ENCODE measurements around the gene C22orf39. TPM values are rescaled to one million over a fixed set of nuclear protein-coding genes. Genes with fewer than 3 reads are reported as not detected.

The C22orf39 gene
- total RNA-seq, 1 experiment from 2014 or later = 26.5 TPM

DNA sequence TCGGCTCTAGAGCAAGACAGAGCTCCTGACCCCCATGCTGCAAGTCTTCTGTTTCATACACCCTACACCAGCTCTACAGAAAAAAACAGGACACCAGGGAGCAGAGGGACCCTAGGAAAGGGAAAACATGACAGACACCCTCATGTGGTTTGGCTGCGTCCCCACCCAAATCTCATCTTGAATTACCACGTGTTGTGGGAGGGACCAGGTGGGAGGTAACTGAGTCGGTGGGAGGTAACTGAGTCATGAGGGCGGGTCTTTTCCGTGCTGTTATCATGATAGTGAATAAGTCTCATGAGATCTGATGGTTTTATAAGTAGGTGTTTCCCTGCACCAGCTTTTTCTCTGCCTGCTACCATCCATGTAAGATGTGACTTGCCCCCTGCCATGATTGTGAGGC lies 6.6 kb upstream of the C22orf39 start:
- POLR2A ChIA-PET = no interaction called here
- Mint-ChIP-seq H3K4me1 (0 out of 2 replicates have a peak, but pooled peaks cover 4% of the 10 kb centered on the region), H3K27me3 (ENCODE audit: low read depth) (no peaks in the 10 kb centered on the region), H3K4me3 (no peak overlapping the region), H3K36me3 (peaks cover 59% of the 10 kb centered on the region), H3K27ac (no peak overlapping the region), H3K9me3 (no peaks in the 10 kb centered on the region)
- CTCF ChIA-PET = no interaction called here
- ATAC-seq (no peak), DNase-seq (ENCODE audit: low spot score) (no peak)
- no peak for TF ChIP-seq MYBL2 (CRISPR knock-in tag; IDR thresholded peaks at IDR 0.05)
- TF ChIP-seq, protein P1, sequence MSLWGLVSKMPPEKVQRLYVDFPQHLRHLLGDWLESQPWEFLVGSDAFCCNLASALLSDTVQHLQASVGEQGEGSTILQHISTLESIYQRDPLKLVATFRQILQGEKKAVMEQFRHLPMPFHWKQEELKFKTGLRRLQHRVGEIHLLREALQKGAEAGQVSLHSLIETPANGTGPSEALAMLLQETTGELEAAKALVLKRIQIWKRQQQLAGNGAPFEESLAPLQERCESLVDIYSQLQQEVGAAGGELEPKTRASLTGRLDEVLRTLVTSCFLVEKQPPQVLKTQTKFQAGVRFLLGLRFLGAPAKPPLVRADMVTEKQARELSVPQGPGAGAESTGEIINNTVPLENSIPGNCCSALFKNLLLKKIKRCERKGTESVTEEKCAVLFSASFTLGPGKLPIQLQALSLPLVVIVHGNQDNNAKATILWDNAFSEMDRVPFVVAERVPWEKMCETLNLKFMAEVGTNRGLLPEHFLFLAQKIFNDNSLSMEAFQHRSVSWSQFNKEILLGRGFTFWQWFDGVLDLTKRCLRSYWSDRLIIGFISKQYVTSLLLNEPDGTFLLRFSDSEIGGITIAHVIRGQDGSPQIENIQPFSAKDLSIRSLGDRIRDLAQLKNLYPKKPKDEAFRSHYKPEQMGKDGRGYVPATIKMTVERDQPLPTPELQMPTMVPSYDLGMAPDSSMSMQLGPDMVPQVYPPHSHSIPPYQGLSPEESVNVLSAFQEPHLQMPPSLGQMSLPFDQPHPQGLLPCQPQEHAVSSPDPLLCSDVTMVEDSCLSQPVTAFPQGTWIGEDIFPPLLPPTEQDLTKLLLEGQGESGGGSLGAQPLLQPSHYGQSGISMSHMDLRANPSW (CRISPR knock-in tag; conservative IDR thresholded peaks at IDR 0.05; ENCODE audit: low read depth) = no peak
- TF ChIP-seq, protein P2, sequence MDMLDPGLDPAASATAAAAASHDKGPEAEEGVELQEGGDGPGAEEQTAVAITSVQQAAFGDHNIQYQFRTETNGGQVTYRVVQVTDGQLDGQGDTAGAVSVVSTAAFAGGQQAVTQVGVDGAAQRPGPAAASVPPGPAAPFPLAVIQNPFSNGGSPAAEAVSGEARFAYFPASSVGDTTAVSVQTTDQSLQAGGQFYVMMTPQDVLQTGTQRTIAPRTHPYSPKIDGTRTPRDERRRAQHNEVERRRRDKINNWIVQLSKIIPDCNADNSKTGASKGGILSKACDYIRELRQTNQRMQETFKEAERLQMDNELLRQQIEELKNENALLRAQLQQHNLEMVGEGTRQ (CRISPR knock-in tag; IDR thresholded peaks at IDR 0.05) = no peak
- TF ChIP-seq TP53 (CRISPR knock-in tag; IDR thresholded peaks at IDR 0.05) = no peak
- TF ChIP-seq, protein P3, sequence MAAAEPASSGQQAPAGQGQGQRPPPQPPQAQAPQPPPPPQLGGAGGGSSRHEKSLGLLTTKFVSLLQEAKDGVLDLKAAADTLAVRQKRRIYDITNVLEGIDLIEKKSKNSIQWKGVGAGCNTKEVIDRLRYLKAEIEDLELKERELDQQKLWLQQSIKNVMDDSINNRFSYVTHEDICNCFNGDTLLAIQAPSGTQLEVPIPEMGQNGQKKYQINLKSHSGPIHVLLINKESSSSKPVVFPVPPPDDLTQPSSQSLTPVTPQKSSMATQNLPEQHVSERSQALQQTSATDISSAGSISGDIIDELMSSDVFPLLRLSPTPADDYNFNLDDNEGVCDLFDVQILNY (CRISPR knock-in tag; IDR thresholded peaks at IDR 0.05) = no peak
- TF ChIP-seq NFE2L1 (CRISPR knock-in tag; IDR thresholded peaks at IDR 0.05) = no peak
- no peak for TF ChIP-seq CREB1 (CRISPR knock-in tag; IDR thresholded peaks at IDR 0.05)
- TF ChIP-seq, protein P4, sequence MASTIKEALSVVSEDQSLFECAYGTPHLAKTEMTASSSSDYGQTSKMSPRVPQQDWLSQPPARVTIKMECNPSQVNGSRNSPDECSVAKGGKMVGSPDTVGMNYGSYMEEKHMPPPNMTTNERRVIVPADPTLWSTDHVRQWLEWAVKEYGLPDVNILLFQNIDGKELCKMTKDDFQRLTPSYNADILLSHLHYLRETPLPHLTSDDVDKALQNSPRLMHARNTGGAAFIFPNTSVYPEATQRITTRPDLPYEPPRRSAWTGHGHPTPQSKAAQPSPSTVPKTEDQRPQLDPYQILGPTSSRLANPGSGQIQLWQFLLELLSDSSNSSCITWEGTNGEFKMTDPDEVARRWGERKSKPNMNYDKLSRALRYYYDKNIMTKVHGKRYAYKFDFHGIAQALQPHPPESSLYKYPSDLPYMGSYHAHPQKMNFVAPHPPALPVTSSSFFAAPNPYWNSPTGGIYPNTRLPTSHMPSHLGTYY (CRISPR knock-in tag; IDR thresholded peaks at IDR 0.05) = no peak
- no peak for TF ChIP-seq ZNF138 (CRISPR knock-in tag; conservative IDR thresholded peaks at IDR 0.05)
- no peak for TF ChIP-seq FOXK1 (CRISPR knock-in tag; IDR thresholded peaks at IDR 0.05)
- TF ChIP-seq ETV6 (CRISPR knock-in tag; IDR thresholded peaks at IDR 0.05) = no peak
- TF ChIP-seq ATF1 (CRISPR knock-in tag; IDR thresholded peaks at IDR 0.05) = no peak
- TF ChIP-seq ZNF317 (CRISPR knock-in tag; IDR thresholded peaks at IDR 0.05; ENCODE audit: borderline replicate concordance, low read depth) = no peak
- no peak for TF ChIP-seq GABPB1 (CRISPR knock-in tag; IDR thresholded peaks at IDR 0.05)
- TF ChIP-seq PRRX2 (CRISPR knock-in tag; IDR thresholded peaks at IDR 0.05) = no peak

DNA sequence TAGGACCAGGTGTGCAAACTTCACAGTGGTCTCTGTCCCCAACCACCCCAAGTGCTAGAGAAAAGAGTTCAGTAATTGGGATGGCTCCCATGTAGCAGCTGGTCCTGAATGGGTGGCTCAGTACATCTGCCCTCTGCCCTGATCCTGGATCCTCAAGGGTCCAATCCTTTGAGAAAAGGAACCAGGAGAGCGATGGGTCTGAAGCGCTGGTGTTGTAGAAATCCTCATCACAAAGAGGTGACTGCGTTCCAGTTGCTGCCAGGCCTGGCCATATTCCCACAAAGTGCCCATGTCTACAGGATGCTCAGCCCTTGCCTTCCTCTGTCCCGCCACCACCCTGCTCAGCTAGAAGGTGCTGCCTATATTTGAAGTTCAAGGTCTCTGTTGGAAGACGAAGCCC lies 6.2 kb upstream of the C22orf39 start:
- Mint-ChIP-seq H3K27ac (no peak overlapping the region), H3K4me1 (peaks cover 5% of the 10 kb centered on the region; the same call in 1 of the 2 replicates), H3K27me3 (ENCODE audit: low read depth) (no peaks in the 10 kb centered on the region), H3K9me3 (no peaks in the 10 kb centered on the region), H3K4me3 (no peak overlapping the region), H3K36me3 (peaks cover 59% of the 10 kb centered on the region)
- ChIA-PET POLR2A (no interaction called here), CTCF (no interaction called here)
- no peak for DNase-seq (ENCODE audit: low spot score)
- no peak for ATAC-seq
- no peak for TF ChIP-seq GABPB1 (CRISPR knock-in tag; IDR thresholded peaks at IDR 0.05)
- TF ChIP-seq SOX15 (CRISPR knock-in tag; IDR thresholded peaks at IDR 0.05) = no peak
- no peak for TF ChIP-seq ZNF232 (CRISPR knock-in tag; IDR thresholded peaks at IDR 0.05)
- TF ChIP-seq, protein P2 (CRISPR knock-in tag; IDR thresholded peaks at IDR 0.05) = no peak
- TF ChIP-seq, protein P5, sequence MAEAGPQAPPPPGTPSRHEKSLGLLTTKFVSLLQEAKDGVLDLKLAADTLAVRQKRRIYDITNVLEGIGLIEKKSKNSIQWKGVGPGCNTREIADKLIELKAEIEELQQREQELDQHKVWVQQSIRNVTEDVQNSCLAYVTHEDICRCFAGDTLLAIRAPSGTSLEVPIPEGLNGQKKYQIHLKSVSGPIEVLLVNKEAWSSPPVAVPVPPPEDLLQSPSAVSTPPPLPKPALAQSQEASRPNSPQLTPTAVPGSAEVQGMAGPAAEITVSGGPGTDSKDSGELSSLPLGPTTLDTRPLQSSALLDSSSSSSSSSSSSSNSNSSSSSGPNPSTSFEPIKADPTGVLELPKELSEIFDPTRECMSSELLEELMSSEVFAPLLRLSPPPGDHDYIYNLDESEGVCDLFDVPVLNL (CRISPR knock-in tag; IDR thresholded peaks at IDR 0.05; ENCODE audit: borderline replicate concordance, low read depth) = no peak
- TF ChIP-seq TEAD4 (CRISPR knock-in tag; IDR thresholded peaks at IDR 0.05) = no peak
- TF ChIP-seq, protein P6, sequence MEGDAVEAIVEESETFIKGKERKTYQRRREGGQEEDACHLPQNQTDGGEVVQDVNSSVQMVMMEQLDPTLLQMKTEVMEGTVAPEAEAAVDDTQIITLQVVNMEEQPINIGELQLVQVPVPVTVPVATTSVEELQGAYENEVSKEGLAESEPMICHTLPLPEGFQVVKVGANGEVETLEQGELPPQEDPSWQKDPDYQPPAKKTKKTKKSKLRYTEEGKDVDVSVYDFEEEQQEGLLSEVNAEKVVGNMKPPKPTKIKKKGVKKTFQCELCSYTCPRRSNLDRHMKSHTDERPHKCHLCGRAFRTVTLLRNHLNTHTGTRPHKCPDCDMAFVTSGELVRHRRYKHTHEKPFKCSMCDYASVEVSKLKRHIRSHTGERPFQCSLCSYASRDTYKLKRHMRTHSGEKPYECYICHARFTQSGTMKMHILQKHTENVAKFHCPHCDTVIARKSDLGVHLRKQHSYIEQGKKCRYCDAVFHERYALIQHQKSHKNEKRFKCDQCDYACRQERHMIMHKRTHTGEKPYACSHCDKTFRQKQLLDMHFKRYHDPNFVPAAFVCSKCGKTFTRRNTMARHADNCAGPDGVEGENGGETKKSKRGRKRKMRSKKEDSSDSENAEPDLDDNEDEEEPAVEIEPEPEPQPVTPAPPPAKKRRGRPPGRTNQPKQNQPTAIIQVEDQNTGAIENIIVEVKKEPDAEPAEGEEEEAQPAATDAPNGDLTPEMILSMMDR (IDR thresholded peaks at IDR 0.05) = no peak
- no peak for TF ChIP-seq SP1 (CRISPR knock-in tag; conservative IDR thresholded peaks at IDR 0.05)
- TF ChIP-seq, protein P7, sequence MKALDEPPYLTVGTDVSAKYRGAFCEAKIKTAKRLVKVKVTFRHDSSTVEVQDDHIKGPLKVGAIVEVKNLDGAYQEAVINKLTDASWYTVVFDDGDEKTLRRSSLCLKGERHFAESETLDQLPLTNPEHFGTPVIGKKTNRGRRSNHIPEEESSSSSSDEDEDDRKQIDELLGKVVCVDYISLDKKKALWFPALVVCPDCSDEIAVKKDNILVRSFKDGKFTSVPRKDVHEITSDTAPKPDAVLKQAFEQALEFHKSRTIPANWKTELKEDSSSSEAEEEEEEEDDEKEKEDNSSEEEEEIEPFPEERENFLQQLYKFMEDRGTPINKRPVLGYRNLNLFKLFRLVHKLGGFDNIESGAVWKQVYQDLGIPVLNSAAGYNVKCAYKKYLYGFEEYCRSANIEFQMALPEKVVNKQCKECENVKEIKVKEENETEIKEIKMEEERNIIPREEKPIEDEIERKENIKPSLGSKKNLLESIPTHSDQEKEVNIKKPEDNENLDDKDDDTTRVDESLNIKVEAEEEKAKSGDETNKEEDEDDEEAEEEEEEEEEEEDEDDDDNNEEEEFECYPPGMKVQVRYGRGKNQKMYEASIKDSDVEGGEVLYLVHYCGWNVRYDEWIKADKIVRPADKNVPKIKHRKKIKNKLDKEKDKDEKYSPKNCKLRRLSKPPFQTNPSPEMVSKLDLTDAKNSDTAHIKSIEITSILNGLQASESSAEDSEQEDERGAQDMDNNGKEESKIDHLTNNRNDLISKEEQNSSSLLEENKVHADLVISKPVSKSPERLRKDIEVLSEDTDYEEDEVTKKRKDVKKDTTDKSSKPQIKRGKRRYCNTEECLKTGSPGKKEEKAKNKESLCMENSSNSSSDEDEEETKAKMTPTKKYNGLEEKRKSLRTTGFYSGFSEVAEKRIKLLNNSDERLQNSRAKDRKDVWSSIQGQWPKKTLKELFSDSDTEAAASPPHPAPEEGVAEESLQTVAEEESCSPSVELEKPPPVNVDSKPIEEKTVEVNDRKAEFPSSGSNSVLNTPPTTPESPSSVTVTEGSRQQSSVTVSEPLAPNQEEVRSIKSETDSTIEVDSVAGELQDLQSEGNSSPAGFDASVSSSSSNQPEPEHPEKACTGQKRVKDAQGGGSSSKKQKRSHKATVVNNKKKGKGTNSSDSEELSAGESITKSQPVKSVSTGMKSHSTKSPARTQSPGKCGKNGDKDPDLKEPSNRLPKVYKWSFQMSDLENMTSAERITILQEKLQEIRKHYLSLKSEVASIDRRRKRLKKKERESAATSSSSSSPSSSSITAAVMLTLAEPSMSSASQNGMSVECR (CRISPR knock-in tag; IDR thresholded peaks at IDR 0.05; ENCODE audit: borderline replicate concordance) = no peak
- no peak for TF ChIP-seq ATF1 (CRISPR knock-in tag; IDR thresholded peaks at IDR 0.05)
- TF ChIP-seq CBFB (CRISPR knock-in tag; IDR thresholded peaks at IDR 0.05; ENCODE audit: low read depth) = no peak
